ENCODE data around the gene LRRC4.

- TF ChIP-seq CTCF (IDR thresholded peaks at IDR 0.05) (no peak), POLR2A (IDR thresholded peaks at IDR 0.05) (no peak)
Observed at GRCh38 chr7:128022631-128023532, 8.4 kb downstream of the LRRC4 start.

Measured in testis (tissue), 2 donors.